SU-DHL-6 (cell line): ENCODE data around the gene ZNF117.

Experiments used
- CTCF ChIP-seq: fragments of 200-600 bp; sonication (generic); IDR thresholded peaks from one replicate; pipeline ENCODE4 v1.5.1; 2017; ENCODE audit warnings: antibody characterized with exemption, mild to moderate bottlenecking, low read length, moderate library complexity; ENCODE audit not compliant: insufficient read depth, poor library complexity, severe bottlenecking
- EZH2phosphoT487 ChIP-seq: fragments of 200-600 bp; sonication (generic), shearing (Covaris generic); conservative IDR thresholded peaks from 2 replicates; pipeline ENCODE4 v1.6.1; 2018; ENCODE audit warnings: mild to moderate bottlenecking, antibody characterized with exemption, low read length, moderate library complexity, mixed read lengths

DNA sequence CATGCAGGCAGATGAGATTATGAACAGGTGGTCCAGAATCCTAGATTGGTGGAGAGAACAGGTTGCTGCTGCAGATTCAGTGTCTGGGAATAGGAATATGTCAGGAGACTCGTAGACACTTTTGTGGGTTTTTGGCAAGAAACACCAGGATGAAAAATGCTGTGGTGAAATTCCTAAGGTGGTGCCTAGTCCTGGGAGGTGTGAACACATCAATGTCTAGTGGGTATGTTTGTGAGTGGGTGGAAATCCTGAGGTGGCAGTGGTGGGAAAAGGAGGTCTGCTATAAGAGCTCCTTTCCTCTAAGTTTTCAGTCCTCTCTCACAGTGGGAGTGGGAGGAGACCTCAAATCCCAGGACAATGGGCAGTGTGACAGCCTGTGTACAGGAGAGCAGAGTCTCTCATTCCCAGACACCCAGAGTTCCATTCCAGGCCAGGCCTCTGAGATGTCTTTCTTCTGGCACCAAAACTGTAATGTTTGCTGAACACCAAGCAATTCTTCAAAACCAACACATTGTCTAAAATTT is 10.5 kb upstream of the ZNF117 start:
- no peak for TF ChIP-seq CTCF
- no peak for TF ChIP-seq EZH2phosphoT487
